K562 treated with DMSO at 1 percent for 4 hours (cell line): ENCODE data around the gene BMP2. TPM values are rescaled to one million over a fixed set of nuclear protein-coding genes. Genes with fewer than 3 reads are reported as not detected.

Experiments
- total RNA-seq: library from RNA; unstranded; fragments of 300-600 nt; gene quantifications from 2 replicates; pipeline ENCODE4 v1.2.3, GENCODE V29; 2022; ENCODE audit not compliant: insufficient read depth

BMP2 gene
- 0.43 TPM in 1 of 2 replicates, not detected in the other for total RNA-seq

GRCh38 chr20:6767536-6768227 lies at the start of gene BMP2:
BMP2 (plus strand) TSS chr20:6767686; CDS start chr20:6770127, 2,441 bp downstream.

